ENCODE measurements around the gene SPG7.

The SPG7 gene

DNA sequence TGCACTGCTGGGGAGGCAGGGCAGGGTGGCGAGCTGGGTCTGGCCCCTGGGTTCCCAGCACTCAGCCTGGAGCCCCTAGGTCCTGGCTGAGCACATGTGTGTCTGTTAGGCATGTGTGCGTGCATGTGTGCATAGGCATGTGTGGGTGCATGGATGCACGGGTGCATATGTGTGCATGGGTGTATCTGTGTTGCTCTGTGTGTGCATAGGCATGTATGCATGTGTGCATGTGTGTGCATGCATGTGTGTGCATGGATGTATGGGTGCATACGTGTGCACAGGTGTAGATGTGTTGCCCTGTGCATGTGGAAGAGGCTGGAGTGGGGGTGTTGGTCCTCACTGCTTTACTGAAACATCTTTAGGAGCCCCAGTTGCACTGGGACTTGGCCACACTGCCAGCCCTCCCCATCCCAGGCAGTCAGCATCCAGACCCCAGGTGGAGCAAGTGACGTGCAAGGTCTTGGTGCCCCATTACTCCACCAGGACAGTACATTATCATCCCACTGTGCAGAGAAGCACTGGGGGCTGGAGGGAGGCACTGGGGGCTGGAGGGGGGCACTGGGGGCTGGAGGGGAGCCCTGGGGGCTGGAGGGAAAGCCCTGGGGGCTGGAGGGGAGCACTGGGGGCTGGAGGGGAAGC, 94.9 kb downstream of the SPG7 start:
- Histone ChIP-seq H3K27me3 (no peaks in the 10 kb centered on the region), H3K36me3 (no peaks in the 10 kb centered on the region), H3K4me1 (peaks cover 3% of the 10 kb centered on the region; the same call in 1 of the 2 replicates), H3K4me3 (ENCODE audit: low read depth, low read length) (peak overlapping the region; percentile 32), H3K9me3 (no peaks in the 10 kb centered on the region)
- TF ChIP-seq, protein P1, sequence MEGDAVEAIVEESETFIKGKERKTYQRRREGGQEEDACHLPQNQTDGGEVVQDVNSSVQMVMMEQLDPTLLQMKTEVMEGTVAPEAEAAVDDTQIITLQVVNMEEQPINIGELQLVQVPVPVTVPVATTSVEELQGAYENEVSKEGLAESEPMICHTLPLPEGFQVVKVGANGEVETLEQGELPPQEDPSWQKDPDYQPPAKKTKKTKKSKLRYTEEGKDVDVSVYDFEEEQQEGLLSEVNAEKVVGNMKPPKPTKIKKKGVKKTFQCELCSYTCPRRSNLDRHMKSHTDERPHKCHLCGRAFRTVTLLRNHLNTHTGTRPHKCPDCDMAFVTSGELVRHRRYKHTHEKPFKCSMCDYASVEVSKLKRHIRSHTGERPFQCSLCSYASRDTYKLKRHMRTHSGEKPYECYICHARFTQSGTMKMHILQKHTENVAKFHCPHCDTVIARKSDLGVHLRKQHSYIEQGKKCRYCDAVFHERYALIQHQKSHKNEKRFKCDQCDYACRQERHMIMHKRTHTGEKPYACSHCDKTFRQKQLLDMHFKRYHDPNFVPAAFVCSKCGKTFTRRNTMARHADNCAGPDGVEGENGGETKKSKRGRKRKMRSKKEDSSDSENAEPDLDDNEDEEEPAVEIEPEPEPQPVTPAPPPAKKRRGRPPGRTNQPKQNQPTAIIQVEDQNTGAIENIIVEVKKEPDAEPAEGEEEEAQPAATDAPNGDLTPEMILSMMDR (IDR thresholded peaks at IDR 0.05; ENCODE audit: low read depth, low read length): no peak
- no peak for DNase-seq

DNA sequence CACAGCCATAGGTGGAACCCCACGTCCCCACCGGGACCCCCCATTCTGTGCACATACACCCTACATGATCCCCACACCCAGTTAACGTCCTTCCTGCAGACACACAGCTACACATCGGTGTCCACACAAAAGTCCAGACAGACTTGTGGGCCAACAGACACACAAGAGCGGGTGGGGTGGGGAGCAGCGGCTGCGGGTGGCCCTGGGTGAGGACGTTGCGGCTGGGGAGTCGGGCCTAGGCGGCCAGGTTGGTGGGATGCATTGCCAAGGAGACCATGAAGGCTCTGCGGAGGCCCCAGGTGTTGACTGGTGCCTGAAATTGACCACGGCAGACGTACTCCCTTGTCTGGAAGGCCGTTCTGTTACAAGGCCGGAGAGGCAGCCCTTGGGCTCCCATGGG, 96.6 kb downstream of the SPG7 start:
- no peaks in the 10 kb centered on the region for H3K36me3 ChIP-seq
- peaks cover 12% of the 10 kb centered on the region for H3K4me1 ChIP-seq
- H3K9me3 ChIP-seq: no peaks in the 10 kb centered on the region
- H3K4me3 ChIP-seq (ENCODE audit: low read depth, low read length): no peak overlapping the region
- H3K27me3 ChIP-seq: no peaks in the 10 kb centered on the region
- TF ChIP-seq, protein P1 (IDR thresholded peaks at IDR 0.05; ENCODE audit: low read depth, low read length): no peak
- DNase-seq: peak; percentile 13

DNA sequence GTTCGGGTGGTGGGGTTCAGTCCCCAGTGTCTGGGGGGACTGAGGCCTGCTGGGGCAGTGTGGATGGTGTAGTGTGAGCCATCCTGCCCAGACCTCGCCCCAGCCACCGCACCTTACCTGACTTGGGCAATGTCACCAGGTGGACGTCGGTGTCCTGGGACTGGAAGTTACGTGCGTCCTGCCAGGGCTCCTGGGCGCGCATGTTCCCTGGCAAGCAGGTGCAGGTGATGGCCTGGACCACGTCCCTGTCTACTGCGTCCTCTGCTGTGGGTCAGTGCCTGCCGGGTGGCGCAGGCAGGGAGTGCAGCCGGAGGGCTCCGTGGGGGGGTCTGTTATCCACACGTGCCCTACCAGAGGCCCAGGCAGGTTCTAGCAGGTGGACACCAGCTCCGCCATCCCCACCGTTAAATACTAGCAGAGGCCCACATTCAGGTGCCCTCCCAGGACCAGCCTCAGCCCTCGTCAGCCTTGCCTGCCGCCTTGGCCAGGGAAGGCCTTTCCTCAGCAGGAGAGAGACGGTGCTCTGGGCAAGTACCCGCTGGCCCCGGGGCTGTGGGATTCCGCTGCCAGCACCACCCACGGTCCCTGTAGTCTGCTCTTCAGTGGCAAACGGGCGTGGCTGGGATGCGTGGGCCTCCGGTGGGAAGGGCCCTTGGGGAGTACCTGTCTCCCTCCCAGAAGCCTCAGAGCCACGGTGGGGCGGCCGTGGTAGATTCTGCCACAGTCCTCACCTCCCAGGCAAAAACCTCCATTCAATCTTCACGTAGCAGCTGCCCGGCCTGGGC, 97.2 kb downstream of the SPG7 start:
- no peak for DNase-seq
- no peaks in the 10 kb centered on the region for H3K9me3 ChIP-seq
- TF ChIP-seq, protein P1 (IDR thresholded peaks at IDR 0.05; ENCODE audit: low read depth, low read length): no peak
- H3K27me3 ChIP-seq: no peaks in the 10 kb centered on the region
- H3K4me3 ChIP-seq (ENCODE audit: low read depth, low read length): no peak overlapping the region
- peaks cover 12% of the 10 kb centered on the region for H3K4me1 ChIP-seq
- no peaks in the 10 kb centered on the region for H3K36me3 ChIP-seq

DNA sequence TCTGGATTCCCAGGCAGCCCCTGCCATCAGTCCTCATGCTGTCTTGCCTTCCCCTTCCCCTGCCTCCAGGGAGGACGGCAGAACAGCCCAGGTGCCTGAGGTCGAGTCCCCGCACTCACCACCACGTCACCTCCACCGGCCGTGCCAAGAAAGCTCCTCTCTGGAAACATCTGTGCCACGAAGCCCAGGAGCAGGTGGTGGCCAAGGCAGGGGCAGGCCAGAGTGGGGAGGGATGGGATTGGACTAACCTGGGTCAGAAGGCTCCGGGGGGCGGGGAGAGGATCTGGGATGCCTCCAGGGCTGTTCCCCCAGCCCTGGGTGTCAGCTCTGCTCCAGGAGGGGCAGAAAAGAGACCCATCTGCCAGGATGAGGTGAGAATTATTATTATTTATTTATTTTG, 97.8 kb downstream of the SPG7 start:
- Histone ChIP-seq H3K36me3 (no peaks in the 10 kb centered on the region), H3K27me3 (no peaks in the 10 kb centered on the region), H3K4me3 (ENCODE audit: low read depth, low read length) (no peak overlapping the region), H3K9me3 (no peaks in the 10 kb centered on the region), H3K4me1 (peaks cover 12% of the 10 kb centered on the region)
- TF ChIP-seq, protein P1 (IDR thresholded peaks at IDR 0.05; ENCODE audit: low read depth, low read length): no peak
- no peak for DNase-seq

Data from BE2C (cell line).